ENCODE measurements around the gene PGM1.

Gene PGM1

GRCh38 chr1:63628607-63629006 is 35.4 kb downstream of the PGM1 start:
- Histone ChIP-seq H3K36me3 (replicated peaks) (no peaks in the 10 kb centered on the region), H3K4me3 (ENCODE audit: low read depth, low read length) (no peak overlapping the region), H3K27me3 (replicated peaks) (no peaks in the 10 kb centered on the region), H3K27ac (no peak overlapping the region)
- in situ Hi-C loops (cut with HindIII; ENCODE audit: low pct_ligation_motif_present, low sequenced_read_pairs): no loop called here
- no peak for TF ChIP-seq CTCF (IDR thresholded peaks at IDR 0.05; ENCODE audit: low read depth, low read length, missing control alignments)
- DNase-seq: no peak

DNA sequence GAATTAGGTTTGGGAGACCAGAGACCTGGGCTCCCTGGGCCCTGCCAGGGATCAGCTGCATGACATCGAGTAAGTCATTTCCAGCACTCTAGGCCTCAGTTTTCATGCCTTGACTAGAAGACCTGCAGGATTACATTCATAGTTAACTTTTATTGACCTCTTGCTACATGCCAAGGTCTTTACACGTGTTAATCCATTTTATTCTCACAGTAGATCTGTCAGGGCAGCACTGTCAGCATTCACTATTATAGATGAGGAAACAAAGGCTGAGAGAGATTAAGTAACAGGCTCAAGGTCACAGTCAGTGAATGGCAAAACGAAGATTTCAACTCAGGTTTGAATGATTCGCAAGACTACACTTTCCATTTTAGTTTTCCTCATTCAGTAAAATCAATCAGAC is 37.0 kb downstream of the PGM1 start:
- no peaks in the 10 kb centered on the region for H3K36me3 ChIP-seq (replicated peaks)
- no peak overlapping the region for H3K4me3 ChIP-seq (ENCODE audit: low read depth, low read length)
- in situ Hi-C loops (cut with HindIII; ENCODE audit: low pct_ligation_motif_present, low sequenced_read_pairs): no loop called here
- peak overlapping the region; percentile 15 for H3K27ac ChIP-seq
- H3K27me3 ChIP-seq (replicated peaks): no peaks in the 10 kb centered on the region
- DNase-seq: no peak
- TF ChIP-seq CTCF (IDR thresholded peaks at IDR 0.05; ENCODE audit: low read depth, low read length, missing control alignments): no peak

GRCh38 chr1:63630666-63631065 is 37.5 kb downstream of the PGM1 start:
- Histone ChIP-seq H3K4me3 (ENCODE audit: low read depth, low read length) (no peak overlapping the region), H3K36me3 (replicated peaks) (no peaks in the 10 kb centered on the region), H3K27me3 (replicated peaks) (no peaks in the 10 kb centered on the region), H3K27ac (peak overlapping the region; percentile 15)
- DNase-seq: no peak
- TF ChIP-seq CTCF (IDR thresholded peaks at IDR 0.05; ENCODE audit: low read depth, low read length, missing control alignments): no peak
- in situ Hi-C loops (cut with HindIII; ENCODE audit: low pct_ligation_motif_present, low sequenced_read_pairs): no loop called here

DNA sequence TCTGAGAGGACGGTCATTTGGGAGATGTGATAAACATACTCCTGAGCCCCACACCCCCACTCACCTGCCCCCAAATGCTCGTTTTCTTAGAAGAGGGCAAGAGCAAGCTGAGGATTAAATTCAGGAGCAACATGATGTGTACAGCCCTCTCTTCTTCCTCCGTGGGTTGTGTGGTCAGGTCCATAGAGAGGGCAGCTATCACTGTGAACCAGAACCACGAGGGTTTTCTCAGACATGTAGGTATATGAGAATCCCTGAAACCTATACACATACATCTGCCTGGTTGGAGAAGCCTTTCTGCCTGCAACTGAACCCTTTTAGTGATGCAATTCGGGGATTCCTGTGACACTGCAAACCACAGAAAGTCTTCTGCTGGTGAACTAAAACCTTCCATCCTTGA is 38.9 kb downstream of the PGM1 start:
- in situ Hi-C loops (cut with HindIII; ENCODE audit: low pct_ligation_motif_present, low sequenced_read_pairs): no loop called here
- Histone ChIP-seq H3K27ac (no peak overlapping the region), H3K4me3 (ENCODE audit: low read depth, low read length) (no peak overlapping the region), H3K27me3 (replicated peaks) (no peaks in the 10 kb centered on the region), H3K36me3 (replicated peaks) (no peaks in the 10 kb centered on the region)
- TF ChIP-seq CTCF (IDR thresholded peaks at IDR 0.05; ENCODE audit: low read depth, low read length, missing control alignments): no peak
- no peak for DNase-seq

DNA sequence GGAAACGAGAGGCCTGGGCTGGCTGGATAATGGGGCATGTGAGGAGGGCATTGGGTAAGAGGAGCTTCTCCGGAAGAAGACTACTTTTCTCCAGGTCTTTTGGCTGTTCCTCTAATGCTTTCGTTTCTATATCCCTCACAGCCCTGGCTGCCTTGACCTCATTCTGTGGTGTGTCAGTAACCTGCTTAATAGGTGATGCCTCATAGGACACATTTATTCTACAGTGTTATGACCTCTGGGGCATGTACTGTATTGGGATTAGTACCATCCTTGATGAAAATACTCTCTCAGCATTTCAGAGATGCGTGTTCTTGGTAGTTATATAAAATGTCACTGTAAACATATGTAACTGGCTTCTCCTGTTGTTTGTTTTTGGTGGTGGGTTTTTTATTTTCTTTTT is 40.1 kb downstream of the PGM1 start:
- H3K27ac ChIP-seq: no peak overlapping the region
- no peak overlapping the region for H3K4me3 ChIP-seq (ENCODE audit: low read depth, low read length)
- DNase-seq: no peak
- no peaks in the 10 kb centered on the region for H3K36me3 ChIP-seq (replicated peaks)
- no peak for TF ChIP-seq CTCF (IDR thresholded peaks at IDR 0.05; ENCODE audit: low read depth, low read length, missing control alignments)
- H3K27me3 ChIP-seq (replicated peaks): no peaks in the 10 kb centered on the region
- in situ Hi-C loops (cut with HindIII; ENCODE audit: low pct_ligation_motif_present, low sequenced_read_pairs): no loop called here

- H3K4me3 ChIP-seq (ENCODE audit: low read depth, low read length): no peak overlapping the region
- no peak for DNase-seq
- no peak overlapping the region for H3K27ac ChIP-seq
- no peak for TF ChIP-seq CTCF (IDR thresholded peaks at IDR 0.05; ENCODE audit: low read depth, low read length, missing control alignments)
- in situ Hi-C loops (cut with HindIII; ENCODE audit: low pct_ligation_motif_present, low sequenced_read_pairs): no loop called here
- H3K27me3 ChIP-seq (replicated peaks): no peaks in the 10 kb centered on the region
- no peaks in the 10 kb centered on the region for H3K36me3 ChIP-seq (replicated peaks)
Measured at GRCh38 chr1:63634471-63634870, 41.3 kb downstream of the PGM1 start.

All from brain microvascular endothelial cell (primary cell).